ENCODE measurements around the gene MALRD1.

DNA sequence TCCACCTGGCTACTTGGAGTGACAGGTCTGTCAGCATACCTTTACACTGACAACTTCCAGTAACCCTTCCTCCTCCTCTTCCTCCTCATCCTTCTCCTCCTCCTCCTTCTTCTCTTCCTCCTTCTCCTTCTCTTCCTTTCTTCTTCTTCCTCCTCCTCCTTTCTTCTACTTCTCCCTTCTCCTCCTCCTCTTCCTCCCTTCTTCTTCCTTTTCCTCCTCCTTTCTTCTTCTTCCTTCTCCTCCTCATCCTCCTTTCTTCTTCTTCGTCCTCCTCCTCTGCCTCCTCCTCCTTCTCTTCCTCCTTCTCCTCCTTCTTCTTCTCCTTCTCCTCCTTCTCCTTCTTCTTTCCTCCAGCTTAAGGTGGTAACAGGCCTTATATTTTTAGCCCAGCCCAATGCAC, 658.3 kb downstream of the MALRD1 start:
- TF ChIP-seq, protein P1, sequence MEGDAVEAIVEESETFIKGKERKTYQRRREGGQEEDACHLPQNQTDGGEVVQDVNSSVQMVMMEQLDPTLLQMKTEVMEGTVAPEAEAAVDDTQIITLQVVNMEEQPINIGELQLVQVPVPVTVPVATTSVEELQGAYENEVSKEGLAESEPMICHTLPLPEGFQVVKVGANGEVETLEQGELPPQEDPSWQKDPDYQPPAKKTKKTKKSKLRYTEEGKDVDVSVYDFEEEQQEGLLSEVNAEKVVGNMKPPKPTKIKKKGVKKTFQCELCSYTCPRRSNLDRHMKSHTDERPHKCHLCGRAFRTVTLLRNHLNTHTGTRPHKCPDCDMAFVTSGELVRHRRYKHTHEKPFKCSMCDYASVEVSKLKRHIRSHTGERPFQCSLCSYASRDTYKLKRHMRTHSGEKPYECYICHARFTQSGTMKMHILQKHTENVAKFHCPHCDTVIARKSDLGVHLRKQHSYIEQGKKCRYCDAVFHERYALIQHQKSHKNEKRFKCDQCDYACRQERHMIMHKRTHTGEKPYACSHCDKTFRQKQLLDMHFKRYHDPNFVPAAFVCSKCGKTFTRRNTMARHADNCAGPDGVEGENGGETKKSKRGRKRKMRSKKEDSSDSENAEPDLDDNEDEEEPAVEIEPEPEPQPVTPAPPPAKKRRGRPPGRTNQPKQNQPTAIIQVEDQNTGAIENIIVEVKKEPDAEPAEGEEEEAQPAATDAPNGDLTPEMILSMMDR (IDR thresholded peaks at IDR 0.05; ENCODE audit: low read depth, low read length): no peak
- no peak for TF ChIP-seq EZH2phosphoT487 (IDR thresholded peaks at IDR 0.05; ENCODE audit: low read depth)

Data from OCI-LY3 (cell line).